ENCODE measurements around the gene PPP1R8. TPM values are rescaled to one million over a fixed set of nuclear protein-coding genes. Genes with fewer than 3 reads are reported as not detected.

Gene PPP1R8
- total RNA-seq (10 to 100 TPM; 24.7 to 39.1 (median 30.1) TPM), polyA plus RNA-seq (10 to 100 TPM; 22.5 to 33.8 (median 29.1) TPM)
- long read RNA-seq, donor 1, transcript PPP1R8-202 (7 exons, 2,344 nt): major isoform, 9 of 9 reads
- long read RNA-seq, donor 1, partial matches to known transcripts: 0 of 9 reads
- long read RNA-seq, donor 1, other reads (novel, unspliced or antisense): 0 of 9 reads
- long read RNA-seq, donor 2, partial matches to known transcripts: 7 of 9 reads
- long read RNA-seq, donor 2, other reads (novel, unspliced or antisense): 0 of 9 reads

GRCh38 chr1:27830621-27831440 is at the start of gene PPP1R8:
TSS of gene PPP1R8 (plus strand) at chr1:27830782. CDS start at chr1:27830836, 54 bp downstream.
- Histone ChIP-seq H3K27me3 (replicated peaks in 1 of 7) (no peaks in the 10 kb centered on the region), H3K27ac (peak within 1 kb of the TSS; percentile 71 to 91 (median 89)), H3K9me3 (no peaks in the 10 kb centered on the region), H3K4me3 (peak within 1 kb of the TSS; percentile 52 to 99 (median 87)), H3K4me1 (peaks cover 18 to 55% (median 35%) of the 10 kb centered on the region in 6 donors), H3K36me3 (peaks cover 0 to 46% (median 25%) of the 10 kb centered on the region in 6 donors)
- intact Hi-C loops (cut with DNase I; ENCODE audit: low total_unique reads): no loop called here
- WGBS, 5 donors: 0 to 1% (median 0%) methylated on average over 48 to 60 of the region's 60 CpGs
- DNase-seq: peak; percentile 98
- TF ChIP-seq CTCF (IDR thresholded peaks at IDR 0.05 in 8 of 11, conservative IDR thresholded peaks at IDR 0.05 in 3 of 11): no peak
- TF ChIP-seq POLR2A (IDR thresholded peaks at IDR 0.05): peak in 2 of 3 donors; percentile 18 to 70
- TF ChIP-seq POLR2AphosphoS5 (IDR thresholded peaks at IDR 0.05): peak; percentile 95 to 97 (median 97)

GRCh38 chr1:27782950-27783349 is 47.6 kb upstream of the PPP1R8 start:
- H3K4me1 ChIP-seq: peaks cover 11 to 99% (median 48%) of the 10 kb centered on the region in 6 donors
- 95 to 99% (median 96%) methylated on average over 3 of the region's 3 CpGs for WGBS, 5 donors
- intact Hi-C loops (cut with DNase I; ENCODE audit: low total_unique reads): no loop called here

GRCh38 chr1:27784700-27785099 is 45.9 kb upstream of the PPP1R8 start:
- no peak overlapping the region for H3K4me3 ChIP-seq
- 97 to 100% (median 97%) methylated on average over 1 of the region's 1 CpG for WGBS, 5 donors
- no peaks in the 10 kb centered on the region for H3K9me3 ChIP-seq
- peaks cover 6 to 99% (median 52%) of the 10 kb centered on the region in 6 donors for H3K4me1 ChIP-seq
- H3K27ac ChIP-seq: peak overlapping the region in 1 of 8 donors; percentile 61
- H3K27me3 ChIP-seq (replicated peaks in 1 of 7): no peaks in the 10 kb centered on the region
- peaks cover 0 to 47% (median 12%) of the 10 kb centered on the region in 6 donors for H3K36me3 ChIP-seq
- TF ChIP-seq CTCF (IDR thresholded peaks at IDR 0.05 in 8 of 11, conservative IDR thresholded peaks at IDR 0.05 in 3 of 11) (no peak), POLR2A (IDR thresholded peaks at IDR 0.05) (no peak), POLR2AphosphoS5 (IDR thresholded peaks at IDR 0.05) (no peak)
- no peak for DNase-seq
- intact Hi-C loops (cut with DNase I; ENCODE audit: low total_unique reads): no loop called here

More at GRCh38 chr1:27782950-27783349, 47.6 kb upstream of the PPP1R8 start:
- Histone ChIP-seq H3K4me3 (no peak overlapping the region), H3K27me3 (replicated peaks in 1 of 7) (no peaks in the 10 kb centered on the region), H3K36me3 (peaks cover 0 to 46% (median 9%) of the 10 kb centered on the region in 6 donors), H3K27ac (no peak overlapping the region), H3K9me3 (no peaks in the 10 kb centered on the region)
- no peak for DNase-seq
- TF ChIP-seq POLR2A (IDR thresholded peaks at IDR 0.05): no peak
- TF ChIP-seq POLR2AphosphoS5 (IDR thresholded peaks at IDR 0.05): no peak
- no peak for TF ChIP-seq CTCF (IDR thresholded peaks at IDR 0.05 in 8 of 11, conservative IDR thresholded peaks at IDR 0.05 in 3 of 11)

Measured in spleen (tissue), 13 donors.